Activated naive CD4-positive, alpha-beta T cell treated with Interleukin-2 at 50 U/mL for 16 hours (primary cell): ENCODE measurements around the gene CRCP.

Source experiments
- DNase-seq: peaks from one replicate; pipeline ENCODE4 v3.0.0-alpha.2; 2020

Gene CRCP

DNA sequence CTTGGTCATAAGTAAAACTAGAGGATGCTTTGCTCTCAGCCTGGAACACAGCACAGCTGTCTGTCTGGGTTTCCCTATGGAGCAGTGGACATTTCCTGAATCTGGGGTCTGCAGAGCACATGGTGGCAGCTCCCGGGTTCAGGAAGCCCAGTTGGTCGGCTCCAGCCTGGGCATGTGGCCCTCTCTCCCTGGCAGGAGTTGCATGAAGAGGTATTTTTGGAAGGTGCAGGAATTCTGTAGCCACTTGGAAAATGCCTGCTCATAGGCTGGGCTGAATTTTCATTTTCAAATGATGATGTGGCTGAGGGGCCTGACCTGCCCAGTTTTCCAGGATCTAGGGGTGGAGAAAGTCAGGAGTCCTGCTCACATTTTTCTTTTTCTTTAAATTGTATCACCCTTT, 83.8 kb downstream of the CRCP start:
- DNase-seq = no peak

- DNase-seq = no peak
Observed at GRCh38 chr7:66198956-66199355, 84.3 kb downstream of the CRCP start.

- no peak for DNase-seq
Observed at GRCh38 chr7:66202441-66202840, 87.8 kb downstream of the CRCP start.
